ENCODE results near the gene CHDH. TPM values are rescaled to one million over a fixed set of nuclear protein-coding genes. Genes with fewer than 3 reads are reported as not detected.

Gene CHDH
- total and polyA plus RNA-seq, 2 donors (not counting 1 experiment from before 2014, with no cell fraction given): 0.03 to 0.37 TPM

- no peaks in the 10 kb centered on the region for H3K27me3 Mint-ChIP-seq
- Histone ChIP-seq H4K20me1 (ENCODE audit: control insufficient read depth, insufficient read depth, low read length, poor library complexity, severe bottlenecking) (no peaks in the 10 kb centered on the region), H3K9ac (ENCODE audit: low read length) (no peak overlapping the region), H3K27ac (ENCODE audit: low read length in 2 of 2) (no peak overlapping the region), H3K9me3 (ENCODE audit: control extremely low read depth in 1 of 3, control insufficient read depth in 2 of 3, insufficient read depth in 1 of 3, low read length in 2 of 3) (no peaks in the 10 kb centered on the region), H3K4me3 (ENCODE audit: control extremely low read depth in 1 of 5, extremely low read depth in 1 of 5, insufficient read depth in 1 of 5, low read depth in 2 of 5, low read length in 4 of 5) (no peak overlapping the region), H3K36me3 (replicated peaks in 1 of 2; ENCODE audit: control extremely low read depth in 1 of 2, control insufficient read depth in 1 of 2, extremely low read depth in 1 of 2, insufficient read depth in 2 of 2, low read length in 1 of 2) (no peaks in the 10 kb centered on the region), H3K79me2 (ENCODE audit: control insufficient read depth, insufficient read depth, low read length) (no peaks in the 10 kb centered on the region), H3K4me1 (ENCODE audit: control insufficient read depth in 2 of 2, insufficient read depth in 2 of 2, low read length in 2 of 2) (no peaks in the 10 kb centered on the region), H3K4me2 (replicated peaks; ENCODE audit: low read depth, low read length, poor library complexity, severe bottlenecking) (no peak overlapping the region), H2AFZ (ENCODE audit: insufficient read depth, low read depth, low read length, poor library complexity, severe bottlenecking) (no peak overlapping the region), H3K27me3 (replicated peaks in 1 of 4; ENCODE audit: control extremely low read depth in 1 of 4, control insufficient read depth in 3 of 4, insufficient read depth in 4 of 4, low read length in 3 of 4) (peaks cover 0 to 4% (median 1%) of the 10 kb centered on the region in 4 experiments)
- TF ChIP-seq CTCF (IDR thresholded peaks at IDR 0.05): no peak
- no peak for TF ChIP-seq EZH2 (IDR thresholded peaks at IDR 0.05; ENCODE audit: borderline replicate concordance, insufficient read depth, low read depth, low read length, poor library complexity, severe bottlenecking)
- CTCF ChIA-PET: no interaction called here
- POLR2A ChIA-PET: no interaction called here
- no peak overlapping the region for H3K4me3 Mint-ChIP-seq
- H3K9me3 Mint-ChIP-seq (ENCODE audit: insufficient read depth): no peaks in the 10 kb centered on the region
- H3K27ac Mint-ChIP-seq: no peak overlapping the region
- 100% methylated on average over 4 of the region's 7 CpGs for WGBS (ENCODE audit: insufficient coverage)
- ATAC-seq (ENCODE audit: low read depth): no peak
- no peaks in the 10 kb centered on the region for H3K4me1 Mint-ChIP-seq
- DNase-seq: no peak
- intact Hi-C loops (cut with micrococcal nuclease): no loop called here
Observed at GRCh38 chr3:53815651-53816050, 30.6 kb downstream of the CHDH start.

DNA sequence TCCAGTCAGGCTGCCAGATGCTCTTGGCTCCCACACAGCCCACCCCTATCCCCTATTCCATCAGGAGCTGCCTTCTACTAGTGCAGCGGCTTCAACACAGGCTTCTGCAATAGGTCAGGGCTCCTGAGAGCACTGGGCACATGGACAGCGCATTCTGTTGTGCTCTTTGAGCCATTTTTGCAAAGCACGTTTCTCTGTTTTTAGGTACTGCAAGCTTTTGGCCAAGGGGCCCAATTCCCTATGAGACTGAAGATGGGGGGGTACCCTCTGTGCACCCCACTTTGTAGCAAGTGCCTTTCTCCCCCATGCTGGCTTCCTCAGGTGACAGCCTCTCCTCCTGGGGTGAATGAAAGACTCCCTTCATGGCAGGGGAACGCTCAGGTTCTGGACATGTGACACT is 31.2 kb downstream of the CHDH start:
- no peak overlapping the region for H3K4me3 Mint-ChIP-seq
- WGBS (ENCODE audit: insufficient coverage): 88% methylated on average over 2 of the region's 4 CpGs
- Histone ChIP-seq H3K4me2 (replicated peaks; ENCODE audit: low read depth, low read length, poor library complexity, severe bottlenecking) (no peak overlapping the region), H3K36me3 (replicated peaks in 1 of 2; ENCODE audit: control extremely low read depth in 1 of 2, control insufficient read depth in 1 of 2, extremely low read depth in 1 of 2, insufficient read depth in 2 of 2, low read length in 1 of 2) (no peaks in the 10 kb centered on the region), H3K9me3 (ENCODE audit: control extremely low read depth in 1 of 3, control insufficient read depth in 2 of 3, insufficient read depth in 1 of 3, low read length in 2 of 3) (no peaks in the 10 kb centered on the region), H3K9ac (ENCODE audit: low read length) (no peak overlapping the region), H3K4me3 (ENCODE audit: control extremely low read depth in 1 of 5, extremely low read depth in 1 of 5, insufficient read depth in 1 of 5, low read depth in 2 of 5, low read length in 4 of 5) (no peak overlapping the region), H4K20me1 (ENCODE audit: control insufficient read depth, insufficient read depth, low read length, poor library complexity, severe bottlenecking) (no peaks in the 10 kb centered on the region), H3K27ac (ENCODE audit: low read length in 2 of 2) (no peak overlapping the region), H3K79me2 (ENCODE audit: control insufficient read depth, insufficient read depth, low read length) (no peaks in the 10 kb centered on the region), H3K4me1 (ENCODE audit: control insufficient read depth in 2 of 2, insufficient read depth in 2 of 2, low read length in 2 of 2) (no peaks in the 10 kb centered on the region), H3K27me3 (replicated peaks in 1 of 4; ENCODE audit: control extremely low read depth in 1 of 4, control insufficient read depth in 3 of 4, insufficient read depth in 4 of 4, low read length in 3 of 4) (peaks cover 0 to 4% (median 1%) of the 10 kb centered on the region in 4 experiments), H2AFZ (ENCODE audit: insufficient read depth, low read depth, low read length, poor library complexity, severe bottlenecking) (no peak overlapping the region)
- DNase-seq (no peak), ATAC-seq (ENCODE audit: low read depth) (no peak)
- ChIA-PET POLR2A (no interaction called here), CTCF (no interaction called here)
- TF ChIP-seq EZH2 (IDR thresholded peaks at IDR 0.05; ENCODE audit: borderline replicate concordance, insufficient read depth, low read depth, low read length, poor library complexity, severe bottlenecking) (no peak), CTCF (IDR thresholded peaks at IDR 0.05) (no peak)
- no peaks in the 10 kb centered on the region for H3K27me3 Mint-ChIP-seq
- H3K27ac Mint-ChIP-seq: no peak overlapping the region
- no peaks in the 10 kb centered on the region for H3K9me3 Mint-ChIP-seq (ENCODE audit: insufficient read depth)
- no peaks in the 10 kb centered on the region for H3K4me1 Mint-ChIP-seq
- intact Hi-C loops (cut with micrococcal nuclease): no loop called here

Data from B cell (primary cell).